ENCODE data around the gene UBR2.
"Not testable (repeated sequence)": the region's sequence is repeated elsewhere in the genome, so short reads cannot be mapped to it uniquely, and the experiment has no call there.

Gene UBR2

DNA sequence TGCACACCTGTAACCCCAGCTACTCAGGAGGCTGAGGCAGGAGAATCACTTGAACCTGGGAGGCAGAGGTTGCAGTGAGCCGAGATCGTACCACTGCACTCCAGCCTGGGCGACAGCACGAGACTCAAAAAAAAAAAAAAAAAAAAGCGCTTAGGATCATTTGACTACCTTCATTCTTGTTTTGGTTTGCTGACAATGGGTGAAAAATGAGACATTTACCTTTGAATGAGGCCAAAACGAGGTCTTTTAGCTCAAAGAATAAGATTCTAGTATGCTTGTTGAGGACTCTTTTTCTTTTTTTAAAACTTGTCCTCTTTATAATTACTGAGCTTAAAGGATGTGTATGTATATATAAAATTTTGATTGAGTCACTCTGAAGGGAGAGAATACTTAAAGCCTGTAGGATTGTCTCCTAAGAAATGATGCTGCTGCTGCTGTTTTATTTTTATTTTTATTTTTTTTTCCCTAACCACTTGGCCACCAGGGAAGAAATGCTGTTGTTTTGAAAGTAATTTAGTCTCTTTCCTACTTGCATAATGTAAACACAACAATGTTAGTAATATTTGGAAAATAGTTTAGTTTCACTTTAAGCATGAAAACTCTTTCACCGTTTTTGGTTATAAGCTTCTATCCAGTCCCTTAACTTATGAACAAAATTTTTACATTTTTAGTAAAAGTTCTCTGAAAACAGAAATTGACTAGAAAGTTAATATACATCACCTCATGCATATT is 7.9 kb downstream of the UBR2 start:
- WGBS, 2 experiments (ENCODE audit: insufficient coverage in 2 of 2): 84 to 97% methylated on average over 4 to 6 of the region's 7 CpGs
- H3K4me1 ChIP-seq (ENCODE audit: control insufficient read depth, insufficient read depth, low read length, poor library complexity, severe bottlenecking): no peaks in the 10 kb centered on the region
- H3K27ac ChIP-seq (ENCODE audit: low read depth, low read length, severe bottlenecking): no peak overlapping the region
- H3K9me3 ChIP-seq (ENCODE audit: control insufficient read depth, low read length): no peaks in the 10 kb centered on the region
- peaks cover 27% of the 10 kb centered on the region for H3K36me3 ChIP-seq (ENCODE audit: control insufficient read depth, insufficient read depth, low read length)
- no peak overlapping the region for H3K4me3 ChIP-seq (ENCODE audit: extremely low read depth, insufficient read depth, low read length, poor library complexity, severe bottlenecking)

DNA sequence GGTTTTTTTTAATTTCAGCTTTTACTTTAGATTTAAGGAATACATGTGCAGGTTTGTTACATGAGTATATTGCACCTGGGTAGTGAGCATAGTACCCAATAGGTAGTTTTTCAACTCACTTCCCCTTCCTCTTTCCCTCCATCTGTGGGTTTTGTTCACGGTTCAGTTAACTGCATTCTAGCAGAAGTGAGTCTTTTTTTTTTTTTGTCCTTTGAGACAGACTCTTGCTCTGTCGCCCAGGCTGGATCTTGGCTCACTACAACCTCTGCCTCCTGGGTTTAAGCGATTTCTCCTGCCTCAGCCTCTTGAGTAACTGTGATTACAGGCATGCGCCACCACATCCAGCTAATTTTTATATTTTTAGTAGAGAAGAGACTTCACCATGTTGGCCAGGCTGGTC is 8.7 kb downstream of the UBR2 start:
- no peaks in the 10 kb centered on the region for H3K9me3 ChIP-seq (ENCODE audit: control insufficient read depth, low read length)
- no peaks in the 10 kb centered on the region for H3K4me1 ChIP-seq (ENCODE audit: control insufficient read depth, insufficient read depth, low read length, poor library complexity, severe bottlenecking)
- peaks cover 27% of the 10 kb centered on the region for H3K36me3 ChIP-seq (ENCODE audit: control insufficient read depth, insufficient read depth, low read length)
- no peak overlapping the region for H3K4me3 ChIP-seq (ENCODE audit: extremely low read depth, insufficient read depth, low read length, poor library complexity, severe bottlenecking)
- whole genome bisulfite sequencing, 2 experiments (ENCODE audit: insufficient coverage in 2 of 2): 100% methylated on average over 1 of the region's 4 CpGs
- H3K27ac ChIP-seq (ENCODE audit: low read depth, low read length, severe bottlenecking): no peak overlapping the region

DNA sequence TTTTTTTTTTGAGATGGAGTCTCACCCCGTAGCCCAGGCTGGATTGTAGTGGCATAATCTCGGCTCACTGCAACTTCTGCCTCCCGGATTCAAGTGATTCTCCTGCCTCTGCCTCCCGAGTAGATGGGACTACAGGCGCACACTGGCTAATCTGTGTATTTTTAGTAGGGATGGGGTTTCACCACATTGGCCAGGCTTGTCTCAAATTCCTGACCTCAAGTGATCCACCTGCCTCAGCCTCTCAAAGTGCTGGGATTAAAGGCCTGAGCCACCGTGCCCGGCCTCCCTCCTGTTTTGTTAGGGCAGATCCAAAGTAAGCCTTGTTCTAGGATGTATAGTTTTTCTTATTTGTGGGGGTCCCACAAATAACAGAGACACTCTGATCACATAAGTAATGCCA is 12.7 kb downstream of the UBR2 start:
- not testable (repeated sequence) for H3K27ac ChIP-seq (ENCODE audit: low read depth, low read length, severe bottlenecking); H3K9me3 ChIP-seq (ENCODE audit: control insufficient read depth, low read length); H3K4me3 ChIP-seq (ENCODE audit: extremely low read depth, insufficient read depth, low read length, poor library complexity, severe bottlenecking); H3K4me1 ChIP-seq (ENCODE audit: control insufficient read depth, insufficient read depth, low read length, poor library complexity, severe bottlenecking)
- WGBS, 2 experiments (ENCODE audit: insufficient coverage in 2 of 2): 81 to 100% methylated on average over 2 to 3 of the region's 7 CpGs
- peaks cover 25% of the 10 kb centered on the region for H3K36me3 ChIP-seq (ENCODE audit: control insufficient read depth, insufficient read depth, low read length)

DNA sequence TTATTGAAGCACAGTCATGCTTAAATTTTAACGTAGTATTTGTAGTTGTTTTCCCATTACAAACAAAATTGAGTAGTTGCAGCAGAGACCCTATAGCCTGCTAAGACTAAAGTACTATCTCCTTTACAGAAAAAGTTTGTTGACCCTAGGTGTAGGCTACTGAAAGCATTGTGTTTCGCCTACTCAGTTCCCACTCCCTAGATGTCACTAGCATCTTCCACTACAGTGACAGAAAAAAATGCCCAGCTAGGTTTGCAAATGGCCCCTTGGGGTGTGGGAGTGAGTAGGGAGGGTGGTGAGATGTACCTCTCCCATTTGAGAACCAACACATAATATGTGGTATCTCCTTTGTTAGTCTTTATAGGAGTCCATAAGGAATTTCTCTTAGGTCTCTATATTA is 34.5 kb downstream of the UBR2 start:
- H3K4me1 ChIP-seq (ENCODE audit: control insufficient read depth, insufficient read depth, low read length, poor library complexity, severe bottlenecking): no peaks in the 10 kb centered on the region
- no peak overlapping the region for H3K27ac ChIP-seq (ENCODE audit: low read depth, low read length, severe bottlenecking)
- H3K36me3 ChIP-seq (ENCODE audit: control insufficient read depth, insufficient read depth, low read length): peaks cover 47% of the 10 kb centered on the region
- H3K4me3 ChIP-seq (ENCODE audit: extremely low read depth, insufficient read depth, low read length, poor library complexity, severe bottlenecking): no peak overlapping the region
- no peaks in the 10 kb centered on the region for H3K9me3 ChIP-seq (ENCODE audit: control insufficient read depth, low read length)
- WGBS, 2 experiments (ENCODE audit: insufficient coverage in 2 of 2): no CpG with 5 or more reads among the region's 2 CpGs

DNA sequence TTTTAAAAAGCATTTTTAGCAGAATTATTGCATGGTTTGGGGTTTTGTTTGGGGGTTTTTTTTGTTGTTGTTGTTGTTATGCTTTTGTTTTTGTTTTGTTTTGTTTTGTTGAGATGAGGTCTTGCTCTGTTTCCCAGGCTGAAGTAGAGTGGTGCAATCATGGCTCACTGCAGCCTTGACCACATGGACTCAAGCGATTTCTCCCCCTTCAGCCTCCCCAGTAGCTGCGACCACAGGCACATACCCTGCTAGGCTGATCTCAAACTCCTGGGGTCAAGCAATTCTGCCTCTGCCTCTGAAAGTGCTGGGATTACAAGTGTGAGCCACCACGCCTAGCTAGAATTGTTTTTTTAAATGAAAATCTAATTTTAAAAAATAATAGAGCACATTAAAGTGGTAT is 35.7 kb downstream of the UBR2 start:
- 89 to 94% methylated on average over 2 of the region's 3 CpGs for WGBS, 2 experiments (ENCODE audit: insufficient coverage in 2 of 2)
- no peak overlapping the region for H3K27ac ChIP-seq (ENCODE audit: low read depth, low read length, severe bottlenecking)
- no peaks in the 10 kb centered on the region for H3K9me3 ChIP-seq (ENCODE audit: control insufficient read depth, low read length)

DNA sequence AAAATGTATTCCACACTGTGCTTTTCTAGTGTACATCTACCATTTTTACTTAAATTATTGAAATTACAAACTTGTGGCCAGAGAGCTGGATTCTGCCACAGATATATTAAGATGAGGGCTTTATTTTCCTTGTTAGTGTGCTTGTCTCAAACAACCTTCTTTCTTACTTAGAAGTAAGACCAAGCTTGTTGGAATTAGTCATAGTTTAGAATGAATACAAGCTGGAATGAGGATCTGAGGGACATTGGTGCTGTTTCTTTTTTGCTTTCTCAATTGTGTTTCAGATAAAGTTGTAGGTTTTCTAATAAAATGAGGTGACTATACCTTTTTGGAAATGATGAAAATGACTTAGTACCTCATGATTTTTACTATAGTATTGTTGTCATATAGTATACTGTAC is 40.3 kb downstream of the UBR2 start:
- H3K9me3 ChIP-seq (ENCODE audit: control insufficient read depth, low read length): no peaks in the 10 kb centered on the region
- H3K27ac ChIP-seq (ENCODE audit: low read depth, low read length, severe bottlenecking): no peak overlapping the region
- no peaks in the 10 kb centered on the region for H3K4me1 ChIP-seq (ENCODE audit: control insufficient read depth, insufficient read depth, low read length, poor library complexity, severe bottlenecking)
- peaks cover 34% of the 10 kb centered on the region for H3K36me3 ChIP-seq (ENCODE audit: control insufficient read depth, insufficient read depth, low read length)
- no peak overlapping the region for H3K4me3 ChIP-seq (ENCODE audit: extremely low read depth, insufficient read depth, low read length, poor library complexity, severe bottlenecking)

More for the DNA sequence above, 35.7 kb downstream of the UBR2 start:
- no peaks in the 10 kb centered on the region for H3K4me1 ChIP-seq (ENCODE audit: control insufficient read depth, insufficient read depth, low read length, poor library complexity, severe bottlenecking)
- H3K4me3 ChIP-seq (ENCODE audit: extremely low read depth, insufficient read depth, low read length, poor library complexity, severe bottlenecking): no peak overlapping the region
- peaks cover 43% of the 10 kb centered on the region for H3K36me3 ChIP-seq (ENCODE audit: control insufficient read depth, insufficient read depth, low read length)

DNA sequence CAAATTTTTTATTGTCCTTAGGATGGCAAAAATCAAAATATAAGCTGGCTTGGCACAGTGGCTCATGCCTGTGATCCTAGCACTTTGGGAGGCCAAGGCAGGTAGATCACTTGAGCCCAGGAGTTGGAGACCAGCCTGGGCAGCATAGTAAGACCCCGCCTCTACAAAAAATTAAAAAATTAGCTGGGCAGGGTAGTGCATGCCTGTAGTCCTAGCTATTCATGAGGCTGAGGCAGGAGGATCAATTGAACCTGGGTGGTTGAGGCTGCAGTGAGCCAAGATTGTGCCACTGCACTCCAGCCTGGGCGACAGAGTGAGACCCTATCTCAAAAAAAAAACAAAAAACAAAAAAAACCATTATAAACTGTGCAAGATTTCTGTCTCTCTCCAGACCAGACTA is 40.9 kb downstream of the UBR2 start:
- WGBS, 2 experiments (ENCODE audit: insufficient coverage in 2 of 2): 88 to 100% methylated on average over 1 of the region's 2 CpGs
- peaks cover 29% of the 10 kb centered on the region for H3K36me3 ChIP-seq (ENCODE audit: control insufficient read depth, insufficient read depth, low read length)

DNA sequence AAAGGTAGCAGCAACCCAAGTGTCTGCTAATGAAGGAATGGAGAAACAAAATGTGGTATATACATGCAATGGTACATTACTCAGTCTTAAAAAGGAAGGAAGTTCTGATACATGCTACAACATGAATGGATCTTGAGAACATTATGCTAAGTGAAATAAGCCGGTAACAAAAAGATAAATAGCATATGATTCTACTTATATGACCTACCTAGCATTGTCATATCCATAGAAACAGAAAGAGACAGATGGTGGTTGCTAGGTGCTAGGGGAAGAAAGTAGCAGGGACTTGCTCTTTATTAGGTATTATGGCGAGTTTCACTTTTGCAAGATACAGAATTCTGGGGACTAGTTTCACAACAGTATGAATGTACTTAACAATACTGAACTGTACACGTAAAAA is 46.6 kb downstream of the UBR2 start:
- no peaks in the 10 kb centered on the region for H3K9me3 ChIP-seq (ENCODE audit: control insufficient read depth, low read length)
- H3K27ac ChIP-seq (ENCODE audit: low read depth, low read length, severe bottlenecking): no peak overlapping the region
- WGBS, 2 experiments (ENCODE audit: insufficient coverage in 2 of 2): 100% methylated on average over 1 of the region's 3 CpGs; no CpG with 5 or more reads in 1 of the 2 experiments
- no peaks in the 10 kb centered on the region for H3K4me1 ChIP-seq (ENCODE audit: control insufficient read depth, insufficient read depth, low read length, poor library complexity, severe bottlenecking)
- H3K4me3 ChIP-seq (ENCODE audit: extremely low read depth, insufficient read depth, low read length, poor library complexity, severe bottlenecking): no peak overlapping the region
- H3K36me3 ChIP-seq (ENCODE audit: control insufficient read depth, insufficient read depth, low read length): peaks cover 33% of the 10 kb centered on the region

More for the DNA sequence above, 40.9 kb downstream of the UBR2 start:
- not testable (repeated sequence) for H3K4me1 ChIP-seq (ENCODE audit: control insufficient read depth, insufficient read depth, low read length, poor library complexity, severe bottlenecking); H3K27ac ChIP-seq (ENCODE audit: low read depth, low read length, severe bottlenecking); H3K9me3 ChIP-seq (ENCODE audit: control insufficient read depth, low read length); H3K4me3 ChIP-seq (ENCODE audit: extremely low read depth, insufficient read depth, low read length, poor library complexity, severe bottlenecking)

DNA sequence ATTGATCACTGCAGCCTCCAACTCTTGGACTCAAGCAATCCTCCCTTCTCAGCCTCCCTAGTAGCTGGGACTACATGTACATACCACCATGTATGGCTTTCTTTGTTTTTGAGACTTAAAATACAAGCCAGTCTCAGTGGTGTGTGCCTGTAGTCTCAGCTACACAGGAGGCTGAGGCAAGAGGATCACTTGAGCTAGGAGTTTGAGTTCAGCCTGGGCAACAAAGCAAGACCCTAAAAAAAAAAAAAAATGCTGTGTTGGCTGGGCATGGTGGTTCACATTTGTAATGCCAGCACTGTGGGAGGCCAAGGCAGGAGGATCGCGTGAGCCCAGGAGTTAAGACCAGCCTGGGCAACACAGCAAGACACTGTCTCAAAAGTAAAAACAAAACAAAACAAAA is 51.7 kb downstream of the UBR2 start:
- no CpG with 5 or more reads among the region's 2 CpGs for WGBS, 2 experiments (ENCODE audit: insufficient coverage in 2 of 2)
- Histone ChIP-seq H3K9me3 (ENCODE audit: control insufficient read depth, low read length) (no peaks in the 10 kb centered on the region), H3K36me3 (ENCODE audit: control insufficient read depth, insufficient read depth, low read length) (peaks cover 50% of the 10 kb centered on the region), H3K27ac (ENCODE audit: low read depth, low read length, severe bottlenecking) (no peak overlapping the region), H3K4me3 (ENCODE audit: extremely low read depth, insufficient read depth, low read length, poor library complexity, severe bottlenecking) (no peak overlapping the region), H3K4me1 (ENCODE audit: control insufficient read depth, insufficient read depth, low read length, poor library complexity, severe bottlenecking) (no peaks in the 10 kb centered on the region)

DNA sequence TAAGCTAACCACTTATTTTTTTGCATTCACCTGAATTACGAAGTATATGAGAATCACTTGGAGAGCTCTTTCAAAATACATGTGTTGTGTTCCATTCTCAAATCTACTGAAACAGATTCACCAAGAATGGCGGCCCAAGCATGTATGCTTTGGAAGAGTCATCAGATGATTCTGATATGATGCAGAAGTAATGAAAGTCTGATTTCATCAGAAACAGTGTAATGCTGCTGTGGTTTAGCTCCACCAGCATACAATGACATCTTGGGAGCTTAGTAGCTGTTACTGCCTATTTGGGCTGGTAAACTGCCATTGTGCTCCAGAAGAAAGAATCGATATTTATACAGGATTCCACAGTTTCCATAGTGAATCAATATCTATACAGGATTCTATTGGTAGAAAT is 52.9 kb downstream of the UBR2 start:
- Histone ChIP-seq H3K9me3 (ENCODE audit: control insufficient read depth, low read length) (no peaks in the 10 kb centered on the region), H3K27ac (ENCODE audit: low read depth, low read length, severe bottlenecking) (no peak overlapping the region), H3K36me3 (ENCODE audit: control insufficient read depth, insufficient read depth, low read length) (peaks cover 54% of the 10 kb centered on the region), H3K4me3 (ENCODE audit: extremely low read depth, insufficient read depth, low read length, poor library complexity, severe bottlenecking) (no peak overlapping the region), H3K4me1 (ENCODE audit: control insufficient read depth, insufficient read depth, low read length, poor library complexity, severe bottlenecking) (no peaks in the 10 kb centered on the region)
- 100% methylated on average over 1 of the region's 3 CpGs for WGBS, 2 experiments (ENCODE audit: insufficient coverage in 2 of 2)

DNA sequence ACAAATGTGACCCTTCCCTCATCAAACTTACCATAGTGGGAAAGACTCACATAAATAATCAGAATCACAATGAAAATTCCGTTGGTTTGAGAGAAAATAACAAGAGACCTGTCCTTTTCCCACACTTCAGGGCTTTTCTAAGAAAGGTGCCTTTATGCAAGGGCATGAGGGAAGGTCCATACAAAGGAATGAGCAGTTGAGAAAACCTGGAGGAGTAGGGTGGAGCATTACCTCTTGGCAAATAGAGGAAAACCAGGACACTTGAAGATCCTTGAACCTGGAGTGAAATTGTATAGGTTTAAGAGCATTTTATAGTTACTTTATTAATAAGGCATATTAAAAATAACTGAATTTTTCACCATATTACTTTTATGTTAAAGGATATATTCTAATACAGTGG is 54.3 kb downstream of the UBR2 start:
- H3K4me3 ChIP-seq (ENCODE audit: extremely low read depth, insufficient read depth, low read length, poor library complexity, severe bottlenecking): no peak overlapping the region
- no CpG with 5 or more reads among the region's 1 CpG for WGBS, 2 experiments (ENCODE audit: insufficient coverage in 2 of 2)
- no peaks in the 10 kb centered on the region for H3K9me3 ChIP-seq (ENCODE audit: control insufficient read depth, low read length)
- no peaks in the 10 kb centered on the region for H3K4me1 ChIP-seq (ENCODE audit: control insufficient read depth, insufficient read depth, low read length, poor library complexity, severe bottlenecking)
- no peak overlapping the region for H3K27ac ChIP-seq (ENCODE audit: low read depth, low read length, severe bottlenecking)
- H3K36me3 ChIP-seq (ENCODE audit: control insufficient read depth, insufficient read depth, low read length): peaks cover 51% of the 10 kb centered on the region
